ENCODE data around the gene C5orf24.
"Not testable (repeated sequence)": the region's sequence is repeated elsewhere in the genome, so short reads cannot be mapped to it uniquely, and the experiment has no call there.

C5orf24 gene

GRCh38 chr5:134879456-134879855, 33.7 kb downstream of the C5orf24 start:
- TF ChIP-seq ZNF677 (tag by site-specific recombination; IDR thresholded peaks at IDR 0.05) (no peak), ZNF292 (tag by site-specific recombination; IDR thresholded peaks at IDR 0.05; ENCODE audit: borderline replicate concordance, low read depth) (no peak), ZNF600 (tag by site-specific recombination; IDR thresholded peaks at IDR 0.05) (0 out of 2 replicates have a peak, but pooled peaks have one; percentile 15), ZNF140 (tag by site-specific recombination; IDR thresholded peaks at IDR 0.05) (no peak), EGR2 (tag by site-specific recombination; IDR thresholded peaks at IDR 0.05; ENCODE audit: low read depth) (no peak), KLF16 (tag by site-specific recombination; IDR thresholded peaks at IDR 0.05) (no peak), ZBTB8A (tag by site-specific recombination; IDR thresholded peaks at IDR 0.05) (0 out of 2 replicates have a peak, but pooled peaks have one; percentile 16), FEZF1 (tag by site-specific recombination; IDR thresholded peaks at IDR 0.05) (0 out of 2 replicates have a peak, but pooled peaks have one; percentile 13), ZNF707 (tag by site-specific recombination; IDR thresholded peaks at IDR 0.05) (no peak)
- no peaks in the 10 kb centered on the region for H3K9me3 ChIP-seq (ENCODE audit: control insufficient read depth, insufficient read depth, low read depth, low read length)
- no peaks in the 10 kb centered on the region; the same call in 1 of the 2 replicates for H3K4me1 ChIP-seq (ENCODE audit: control insufficient read depth, insufficient read depth, low read length)
- ChIA-PET CTCF (interaction anchor here (0.6 to 1.7 kb wide), 4 partner anchors 13 to 91 kb away, joined by 3 to 6 read pairs (median 4); no protein-coding TSS in a partner anchor), POLR2A (no interaction called here)
- H3K27ac ChIP-seq (ENCODE audit: extremely low read depth, low read depth, low read length), result no peak overlapping the region
- H3K4me3 ChIP-seq (ENCODE audit: low read depth, low read length), result no peak overlapping the region
- peaks cover 0 to 13% of the 10 kb centered on the region in 2 experiments; a peak in 1 of 3 replicates for H3K36me3 ChIP-seq (ENCODE audit: control insufficient read depth in 2 of 2, insufficient read depth in 1 of 2, low read length in 2 of 2)

GRCh38 chr5:134880937-134881336, 35.2 kb downstream of the C5orf24 start:
- H3K4me3 ChIP-seq (ENCODE audit: low read depth, low read length); H3K9me3 ChIP-seq (ENCODE audit: control insufficient read depth, insufficient read depth, low read depth, low read length); H3K4me1 ChIP-seq (ENCODE audit: control insufficient read depth, insufficient read depth, low read length); CTCF ChIA-PET; POLR2A ChIA-PET; H3K27ac ChIP-seq (ENCODE audit: extremely low read depth, low read depth, low read length): not testable (repeated sequence)
- H3K36me3 ChIP-seq (ENCODE audit: control insufficient read depth in 2 of 2, insufficient read depth in 1 of 2, low read length in 2 of 2), result peaks cover 0 to 12% of the 10 kb centered on the region in 2 experiments; a peak in 1 of 3 replicates
- TF ChIP-seq ZNF654 (tag by site-specific recombination; IDR thresholded peaks at IDR 0.05; ENCODE audit: low read depth), result peak; percentile 30; the same call in 1 of the 2 replicates
- TF ChIP-seq ZNF292 (tag by site-specific recombination; IDR thresholded peaks at IDR 0.05; ENCODE audit: borderline replicate concordance, low read depth), result 0 out of 2 replicates have a peak, but pooled peaks have one; percentile 70
- peak; percentile 77 for TF ChIP-seq ZNF140 (tag by site-specific recombination; IDR thresholded peaks at IDR 0.05)
- TF ChIP-seq ZNF664 (tag by site-specific recombination; IDR thresholded peaks at IDR 0.05), result 0 out of 2 replicates have a peak, but pooled peaks have one; percentile 44
- TF ChIP-seq ZNF394 (tag by site-specific recombination; IDR thresholded peaks at IDR 0.05; ENCODE audit: borderline replicate concordance), result peak; percentile 89; the same call in 1 of the 2 replicates
- peak; percentile 70 for TF ChIP-seq ZNF510 (tag by site-specific recombination; IDR thresholded peaks at IDR 0.05; ENCODE audit: insufficient replicate concordance)
- TF ChIP-seq ZBTB11 (tag by site-specific recombination; conservative IDR thresholded peaks at IDR 0.05; ENCODE audit: low read depth), result peak; percentile 75
- TF ChIP-seq ZNF426 (tag by site-specific recombination; IDR thresholded peaks at IDR 0.05), result peak; percentile 77
- 0 out of 2 replicates have a peak, but pooled peaks have one; percentile 40 for TF ChIP-seq ZNF202 (tag by site-specific recombination; IDR thresholded peaks at IDR 0.05; ENCODE audit: borderline replicate concordance)
- peak; percentile 62 for TF ChIP-seq ZNF623 (tag by site-specific recombination; IDR thresholded peaks at IDR 0.05)
- 0 out of 2 replicates have a peak, but pooled peaks have one; percentile 52 for TF ChIP-seq ZNF501 (tag by site-specific recombination; IDR thresholded peaks at IDR 0.05)
- TF ChIP-seq ZNF266 (tag by site-specific recombination; IDR thresholded peaks at IDR 0.05; ENCODE audit: low read depth), result peak; percentile 82
- TF ChIP-seq GLI2 (tag by site-specific recombination; IDR thresholded peaks at IDR 0.05; ENCODE audit: borderline replicate concordance, low read depth), result peak; percentile 34; the same call in 1 of the 2 replicates
- peak; percentile 60 for TF ChIP-seq ZXDB (tag by site-specific recombination; IDR thresholded peaks at IDR 0.05)
- peak; percentile 66 for TF ChIP-seq ZNF558 (tag by site-specific recombination; IDR thresholded peaks at IDR 0.05)
- peak; percentile 85 for TF ChIP-seq ZNF518A (tag by site-specific recombination; conservative IDR thresholded peaks at IDR 0.05; ENCODE audit: low read depth)
- peak; percentile 25; the same call in 1 of the 2 replicates for TF ChIP-seq ZNF433 (tag by site-specific recombination; IDR thresholded peaks at IDR 0.05; ENCODE audit: low read depth)
- TF ChIP-seq ZNF791 (tag by site-specific recombination; IDR thresholded peaks at IDR 0.05), result peak; percentile 64; the same call in 1 of the 2 replicates
- peak; percentile 57 for TF ChIP-seq ZBTB8A (tag by site-specific recombination; IDR thresholded peaks at IDR 0.05)
